CD4-positive, alpha-beta T cell treated with Interleukin-1 beta for 1 hour (primary cell): ENCODE data around the gene LINGO3.

Experiments used
- DNase-seq, 2 donors: peaks; one replicate each; pipeline ENCODE4 v3.0.0-alpha.2; 2020 to 2022

The LINGO3 gene

GRCh38 chr19:2259336-2259735, 48.6 kb downstream of the LINGO3 start:
- no peak for DNase-seq
